K562 (cell line): ENCODE measurements around the gene FYTTD1. TPM values are rescaled to one million over a fixed set of nuclear protein-coding genes. Genes with fewer than 3 reads are reported as not detected.

Source experiments
- CREM ChIP-seq: IDR thresholded peaks from 2 replicates; pipeline ENCODE4 v1.6.1; 2014; ENCODE audit warnings: antibody characterized with exemption, low read depth
- EGR1 ChIP-seq: fragments of 450-650 bp; conservative IDR thresholded peaks from 2 replicates; pipeline ENCODE4 v1.6.1; 2017; ENCODE audit warnings: mild to moderate bottlenecking
- HNRNPH1 ChIP-seq: fragments of 200-400 bp; formaldehyde crosslinking; optimal IDR thresholded peaks from 2 replicates; pipeline ENCODE3; 2017; ENCODE audit warnings: low read depth, mild to moderate bottlenecking, low read length, moderate library complexity
- JUND ChIP-seq, 2 experiments: IDR thresholded peaks; 2 replicates in 1 of 2; 3 replicates in 1 of 2; pipeline ENCODE4 v1.6.1; 2011; ENCODE audit warnings: borderline replicate concordance in 2 of 2, low read depth in 2 of 2, low read length in 2 of 2, improper control_type of control experiment in 1 of 2, missing biosample characterization in 1 of 2, missing genetic modification characterization in 1 of 2, missing genetic modification reagents in 1 of 2
- NFIC ChIP-seq: fragments of 450-650 bp; IDR thresholded peaks from 2 replicates; pipeline ENCODE4 v1.6.1; 2017; ENCODE audit warnings: mild to moderate bottlenecking, inconsistent platforms
- POLR2H ChIP-seq: IDR thresholded peaks from 2 replicates; pipeline ENCODE4 v1.6.1; 2016; ENCODE audit warnings: missing genetic modification characterization, low read depth, mild to moderate bottlenecking, control low read depth, missing compliant biosample characterization, moderate library complexity
- SMARCA5 ChIP-seq: fragments of 450-650 bp; IDR thresholded peaks from 2 replicates; pipeline ENCODE4 v1.6.1; 2016
- TAF1 ChIP-seq: IDR thresholded peaks from 2 replicates; pipeline ENCODE4 v1.6.1; 2011; ENCODE audit warnings: mild to moderate bottlenecking, low read length, moderate library complexity; ENCODE audit not compliant: insufficient read depth, control insufficient read depth, severe bottlenecking; ENCODE audit errors: extremely low read depth
- TBP ChIP-seq: optimal IDR thresholded peaks from 2 replicates; pipeline ENCODE3; 2011; ENCODE audit warnings: low read depth, low read length, improper control_type of control experiment
- ZBTB7A ChIP-seq: IDR thresholded peaks from 2 replicates; pipeline ENCODE4 v1.6.1; 2011; ENCODE audit warnings: low read depth, mild to moderate bottlenecking, low read length, moderate library complexity, borderline replicate concordance; ENCODE audit not compliant: control insufficient read depth
- ZNF12 ChIP-seq: sonication (generic); formaldehyde crosslinking; IDR thresholded peaks from 2 replicates; pipeline ENCODE4 v1.4.0; 2020; ENCODE audit warnings: mild to moderate bottlenecking, missing genetic modification reagents
- ZNF584 ChIP-seq: fragments of 200-800 bp; sonication (Bioruptor generic); IDR thresholded peaks from 2 replicates; pipeline ENCODE4 v1.6.1; 2016; ENCODE audit warnings: low read depth, mild to moderate bottlenecking, missing genetic modification characterization, missing compliant biosample characterization
- polyA plus RNA-seq, 8 experiments: library from polyadenylated mRNA; depleted of rRNA in 4 of 8; stranded (reverse) in 5 of 8; unstranded in 3 of 8; fragments of >200 nt; fragmentation: Nextera tagmentation in 2 of 8; fragmentation: Illumina TruSeq in 1 of 8; extraction: Ambion mirVana in 2 of 8; extraction: Trizol in 1 of 8; gene quantifications; 2 replicates each; pipeline versions ENCODE4 v1.2.1 to v1.2.3, GENCODE V29; 2011 to 2014; ENCODE audit warnings: inconsistent platforms in 1 of 8, missing spikeins in 1 of 8
- total RNA-seq, 7 experiments: library from RNA; depleted of rRNA in 6 of 7; stranded (reverse); fragments of >200 nt in 6 of 7; fragmentation: Illumina TruSeq in 2 of 7; extraction: Trizol in 2 of 7; gene quantifications; 2 replicates each; pipeline versions ENCODE4 v1.2.1 to v1.2.3, GENCODE V29; 2011 to 2021; ENCODE audit warnings: low replicate concordance in 1 of 7
- TF ChIP-seq, protein P1 (sequence below): fragments of 450-650 bp; IDR thresholded peaks from 2 replicates; pipeline ENCODE4 v1.6.1; 2016; ENCODE audit warnings: mild to moderate bottlenecking
- TF ChIP-seq, protein P2 (sequence below): sonication (generic); formaldehyde crosslinking; IDR thresholded peaks from 2 replicates; pipeline ENCODE4 v1.8.1; 2022; ENCODE audit warnings: missing genetic modification reagents
- TF ChIP-seq, protein P3 (sequence below), 2 experiments: IDR thresholded peaks; 2 replicates each; pipeline ENCODE4 v1.6.1; 2012; ENCODE audit warnings: improper control_type of control experiment in 2 of 2, low read depth in 2 of 2, low read length in 2 of 2, borderline replicate concordance in 1 of 2
- TF ChIP-seq, protein P4 (sequence below): fragments of 250-450 bp; sonication (Bioruptor Pico); IDR thresholded peaks from 2 replicates; pipeline ENCODE4 v1.8.0; 2021; ENCODE audit warnings: mild to moderate bottlenecking, moderate library complexity
- TF ChIP-seq, protein P5 (sequence below): fragments of 250-450 bp; sonication (Bioruptor Pico); IDR thresholded peaks from 2 replicates; pipeline ENCODE4 v1.8.0; 2021; ENCODE audit warnings: moderate library complexity, mild to moderate bottlenecking, inconsistent platforms

The FYTTD1 gene
- total and polyA plus RNA-seq, 9 of the 15 experiments (the other 6 are each of a cell fraction or from before 2014, with no cell fraction given) = 35.7 to 106 (median 76.3) TPM

DNA sequence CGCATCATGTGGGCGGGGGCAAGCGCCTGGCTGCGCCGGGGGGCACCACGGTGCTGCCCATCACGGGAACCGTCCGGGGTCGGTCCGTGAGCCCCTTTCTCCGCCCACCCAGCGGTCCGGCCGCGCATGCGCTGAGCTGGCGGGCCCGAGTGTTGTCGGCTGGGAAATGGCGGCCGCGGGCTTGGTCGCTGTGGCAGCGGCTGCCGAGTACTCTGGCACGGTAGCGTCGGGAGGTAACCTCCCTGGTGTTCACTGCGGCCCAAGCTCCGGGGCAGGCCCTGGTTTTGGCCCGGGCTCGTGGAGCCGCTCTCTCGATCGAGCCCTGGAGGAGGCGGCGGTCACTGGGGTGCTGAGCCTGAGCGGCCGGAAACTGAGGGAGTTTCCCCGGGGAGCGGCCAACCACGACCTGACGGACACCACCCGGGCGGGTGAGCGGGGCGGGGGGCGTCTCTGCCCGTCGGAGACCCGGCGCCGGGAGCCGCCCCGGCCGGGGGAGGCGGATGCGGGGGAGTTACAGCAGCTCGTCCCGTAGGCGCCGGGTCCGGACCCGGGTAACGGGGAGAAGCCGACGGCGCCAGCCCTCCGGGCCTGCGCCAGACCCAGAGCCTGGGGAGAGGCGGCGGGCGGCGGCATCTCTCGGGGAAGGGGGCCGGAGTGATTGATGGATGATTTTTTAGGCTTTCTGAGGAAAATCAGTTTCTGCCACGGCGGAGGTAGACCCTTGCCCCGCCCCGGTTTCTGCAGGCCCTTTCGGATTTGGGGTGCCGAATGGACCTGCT, 41.6 kb downstream of the FYTTD1 start, which contains the start of gene LRCH3 (continued):
- TF ChIP-seq ZNF12 (CRISPR knock-in tag) = no peak
- peak; percentile 93 for TF ChIP-seq TBP
- peak; percentile 66 for TF ChIP-seq NFIC
- no peak for TF ChIP-seq HNRNPH1
- peak; percentile 62 for TF ChIP-seq CREM
- TF ChIP-seq, protein P1, sequence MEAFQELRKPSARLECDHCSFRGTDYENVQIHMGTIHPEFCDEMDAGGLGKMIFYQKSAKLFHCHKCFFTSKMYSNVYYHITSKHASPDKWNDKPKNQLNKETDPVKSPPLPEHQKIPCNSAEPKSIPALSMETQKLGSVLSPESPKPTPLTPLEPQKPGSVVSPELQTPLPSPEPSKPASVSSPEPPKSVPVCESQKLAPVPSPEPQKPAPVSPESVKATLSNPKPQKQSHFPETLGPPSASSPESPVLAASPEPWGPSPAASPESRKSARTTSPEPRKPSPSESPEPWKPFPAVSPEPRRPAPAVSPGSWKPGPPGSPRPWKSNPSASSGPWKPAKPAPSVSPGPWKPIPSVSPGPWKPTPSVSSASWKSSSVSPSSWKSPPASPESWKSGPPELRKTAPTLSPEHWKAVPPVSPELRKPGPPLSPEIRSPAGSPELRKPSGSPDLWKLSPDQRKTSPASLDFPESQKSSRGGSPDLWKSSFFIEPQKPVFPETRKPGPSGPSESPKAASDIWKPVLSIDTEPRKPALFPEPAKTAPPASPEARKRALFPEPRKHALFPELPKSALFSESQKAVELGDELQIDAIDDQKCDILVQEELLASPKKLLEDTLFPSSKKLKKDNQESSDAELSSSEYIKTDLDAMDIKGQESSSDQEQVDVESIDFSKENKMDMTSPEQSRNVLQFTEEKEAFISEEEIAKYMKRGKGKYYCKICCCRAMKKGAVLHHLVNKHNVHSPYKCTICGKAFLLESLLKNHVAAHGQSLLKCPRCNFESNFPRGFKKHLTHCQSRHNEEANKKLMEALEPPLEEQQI = no peak
- TF ChIP-seq ZNF584 (CRISPR knock-in tag) = no peak
- TF ChIP-seq, protein P2, sequence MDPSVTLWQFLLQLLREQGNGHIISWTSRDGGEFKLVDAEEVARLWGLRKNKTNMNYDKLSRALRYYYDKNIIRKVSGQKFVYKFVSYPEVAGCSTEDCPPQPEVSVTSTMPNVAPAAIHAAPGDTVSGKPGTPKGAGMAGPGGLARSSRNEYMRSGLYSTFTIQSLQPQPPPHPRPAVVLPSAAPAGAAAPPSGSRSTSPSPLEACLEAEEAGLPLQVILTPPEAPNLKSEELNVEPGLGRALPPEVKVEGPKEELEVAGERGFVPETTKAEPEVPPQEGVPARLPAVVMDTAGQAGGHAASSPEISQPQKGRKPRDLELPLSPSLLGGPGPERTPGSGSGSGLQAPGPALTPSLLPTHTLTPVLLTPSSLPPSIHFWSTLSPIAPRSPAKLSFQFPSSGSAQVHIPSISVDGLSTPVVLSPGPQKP (CRISPR knock-in tag) = no peak
- no peak for TF ChIP-seq SMARCA5
- TF ChIP-seq, protein P3, sequence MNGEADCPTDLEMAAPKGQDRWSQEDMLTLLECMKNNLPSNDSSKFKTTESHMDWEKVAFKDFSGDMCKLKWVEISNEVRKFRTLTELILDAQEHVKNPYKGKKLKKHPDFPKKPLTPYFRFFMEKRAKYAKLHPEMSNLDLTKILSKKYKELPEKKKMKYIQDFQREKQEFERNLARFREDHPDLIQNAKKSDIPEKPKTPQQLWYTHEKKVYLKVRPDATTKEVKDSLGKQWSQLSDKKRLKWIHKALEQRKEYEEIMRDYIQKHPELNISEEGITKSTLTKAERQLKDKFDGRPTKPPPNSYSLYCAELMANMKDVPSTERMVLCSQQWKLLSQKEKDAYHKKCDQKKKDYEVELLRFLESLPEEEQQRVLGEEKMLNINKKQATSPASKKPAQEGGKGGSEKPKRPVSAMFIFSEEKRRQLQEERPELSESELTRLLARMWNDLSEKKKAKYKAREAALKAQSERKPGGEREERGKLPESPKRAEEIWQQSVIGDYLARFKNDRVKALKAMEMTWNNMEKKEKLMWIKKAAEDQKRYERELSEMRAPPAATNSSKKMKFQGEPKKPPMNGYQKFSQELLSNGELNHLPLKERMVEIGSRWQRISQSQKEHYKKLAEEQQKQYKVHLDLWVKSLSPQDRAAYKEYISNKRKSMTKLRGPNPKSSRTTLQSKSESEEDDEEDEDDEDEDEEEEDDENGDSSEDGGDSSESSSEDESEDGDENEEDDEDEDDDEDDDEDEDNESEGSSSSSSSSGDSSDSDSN (IDR thresholded peaks at IDR 0.05; ENCODE audit: borderline replicate concordance in 1 of 2, low read depth in 2 of 2, low read length in 2 of 2) = peak; percentile 97 to 98
- TF ChIP-seq, protein P4, sequence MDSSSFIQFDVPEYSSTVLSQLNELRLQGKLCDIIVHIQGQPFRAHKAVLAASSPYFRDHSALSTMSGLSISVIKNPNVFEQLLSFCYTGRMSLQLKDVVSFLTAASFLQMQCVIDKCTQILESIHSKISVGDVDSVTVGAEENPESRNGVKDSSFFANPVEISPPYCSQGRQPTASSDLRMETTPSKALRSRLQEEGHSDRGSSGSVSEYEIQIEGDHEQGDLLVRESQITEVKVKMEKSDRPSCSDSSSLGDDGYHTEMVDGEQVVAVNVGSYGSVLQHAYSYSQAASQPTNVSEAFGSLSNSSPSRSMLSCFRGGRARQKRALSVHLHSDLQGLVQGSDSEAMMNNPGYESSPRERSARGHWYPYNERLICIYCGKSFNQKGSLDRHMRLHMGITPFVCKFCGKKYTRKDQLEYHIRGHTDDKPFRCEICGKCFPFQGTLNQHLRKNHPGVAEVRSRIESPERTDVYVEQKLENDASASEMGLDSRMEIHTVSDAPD (CRISPR knock-in tag) = no peak
- TF ChIP-seq, protein P5, sequence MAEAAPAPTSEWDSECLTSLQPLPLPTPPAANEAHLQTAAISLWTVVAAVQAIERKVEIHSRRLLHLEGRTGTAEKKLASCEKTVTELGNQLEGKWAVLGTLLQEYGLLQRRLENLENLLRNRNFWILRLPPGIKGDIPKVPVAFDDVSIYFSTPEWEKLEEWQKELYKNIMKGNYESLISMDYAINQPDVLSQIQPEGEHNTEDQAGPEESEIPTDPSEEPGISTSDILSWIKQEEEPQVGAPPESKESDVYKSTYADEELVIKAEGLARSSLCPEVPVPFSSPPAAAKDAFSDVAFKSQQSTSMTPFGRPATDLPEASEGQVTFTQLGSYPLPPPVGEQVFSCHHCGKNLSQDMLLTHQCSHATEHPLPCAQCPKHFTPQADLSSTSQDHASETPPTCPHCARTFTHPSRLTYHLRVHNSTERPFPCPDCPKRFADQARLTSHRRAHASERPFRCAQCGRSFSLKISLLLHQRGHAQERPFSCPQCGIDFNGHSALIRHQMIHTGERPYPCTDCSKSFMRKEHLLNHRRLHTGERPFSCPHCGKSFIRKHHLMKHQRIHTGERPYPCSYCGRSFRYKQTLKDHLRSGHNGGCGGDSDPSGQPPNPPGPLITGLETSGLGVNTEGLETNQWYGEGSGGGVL (CRISPR knock-in tag) = no peak
- TF ChIP-seq POLR2H (tag) = peak; percentile 75
- TF ChIP-seq ZBTB7A = peak; percentile 93
- no peak for TF ChIP-seq JUND (IDR thresholded peaks at IDR 0.05; ENCODE audit: borderline replicate concordance, low read depth, low read length)
- no peak for TF ChIP-seq JUND (tag; IDR thresholded peaks at IDR 0.05; ENCODE audit: borderline replicate concordance, low read depth, low read length)
- TF ChIP-seq EGR1 = peak; percentile 76
- peak; percentile 92 for TF ChIP-seq TAF1
